HEK293T (cell line): ENCODE data around the gene TRPC6.

Experiments
- CTBP1 ChIP-seq: fragments of 450-650 bp; IDR thresholded peaks from 2 replicates; pipeline ENCODE4 v1.6.1; 2016; ENCODE audit warnings: borderline replicate concordance
- FOXA1 ChIP-seq: fragments of 450-650 bp; IDR thresholded peaks from 2 replicates; pipeline ENCODE4 v1.6.1; 2016; ENCODE audit warnings: mild to moderate bottlenecking
- SUZ12 ChIP-seq: fragments of 450-650 bp; IDR thresholded peaks from 2 replicates; pipeline ENCODE4 v1.6.1; 2016; ENCODE audit warnings: mild to moderate bottlenecking
- TARDBP ChIP-seq: fragments of 450-650 bp; IDR thresholded peaks from 2 replicates; pipeline ENCODE4 v1.6.1; 2016

- TF ChIP-seq FOXA1: no peak
- no peak for TF ChIP-seq SUZ12
- no peak for TF ChIP-seq CTBP1
- TF ChIP-seq TARDBP: no peak
These were observed 107.6 kb downstream of the TRPC6 start for GRCh38 chr11:101476191-101476590.
